Erythroblast (primary cell): Measurements from ENCODE around the gene ANKRD13C.
A peak's percentile ranks its signal among the peaks of the same experiment; 100 is the strongest.
"Not testable (repeated sequence)": the region's sequence is repeated elsewhere in the genome, so short reads cannot be mapped to it uniquely, and the experiment has no call there.

Source experiments
- DNase-seq, 2 experiments: peaks; one replicate each; lab custom pipeline; 2025; lab: John Stamatoyannopoulos, UW
- GATA1 ChIP-seq: IDR thresholded peaks from 2 replicates; pipeline ENCODE4 v1.6.1; 2011; ENCODE audit warnings: low read depth, mild to moderate bottlenecking, control low read depth, low read length, moderate library complexity
- POLR2A ChIP-seq: IDR thresholded peaks from 2 replicates; pipeline ENCODE4 v1.6.1; 2011; ENCODE audit warnings: mild to moderate bottlenecking, low read length

ANKRD13C gene

GRCh38 chr1:70372426-70372825 is 17.9 kb upstream of the ANKRD13C start:
- no peak for DNase-seq
- no peak for TF ChIP-seq GATA1
- TF ChIP-seq POLR2A = no peak

- DNase-seq = not testable (repeated sequence)
These were observed 17.1 kb upstream of the ANKRD13C start for GRCh38 chr1:70371586-70371985.

- not testable (repeated sequence) for DNase-seq
These were observed 12.9 kb upstream of the ANKRD13C start for GRCh38 chr1:70367397-70367796.

- DNase-seq = not testable (repeated sequence)
These were observed 12.5 kb upstream of the ANKRD13C start for GRCh38 chr1:70366997-70367396.

- not testable (repeated sequence) for DNase-seq
These were observed 12.0 kb upstream of the ANKRD13C start for GRCh38 chr1:70366425-70366952.

- TF ChIP-seq POLR2A = no peak
- DNase-seq = no peak
These were observed 9.9 kb upstream of the ANKRD13C start for GRCh38 chr1:70364439-70364838.

GRCh38 chr1:70361727-70362398 is 7.3 kb upstream of the ANKRD13C start:
- no peak for DNase-seq
- TF ChIP-seq GATA1 (no peak), POLR2A (no peak)

- DNase-seq = no peak
- TF ChIP-seq GATA1 (no peak), POLR2A (no peak)
These were observed 5.8 kb upstream of the ANKRD13C start for GRCh38 chr1:70360321-70360720.

GRCh38 chr1:70358921-70359564 is 4.5 kb upstream of the ANKRD13C start:
- no peak for DNase-seq
- TF ChIP-seq GATA1 (no peak), POLR2A (no peak)

- DNase-seq = no peak
- TF ChIP-seq GATA1 (no peak), POLR2A (no peak)
These were observed 1.4 kb upstream of the ANKRD13C start for GRCh38 chr1:70355920-70356319.

- TF ChIP-seq POLR2A = no peak
- TF ChIP-seq GATA1 = no peak
- no peak for DNase-seq
These were observed 537 bp upstream of the ANKRD13C start for GRCh38 chr1:70355111-70355407.

- peak in 1 of 2 experiments; percentile 50 for DNase-seq
These were observed 756 bp downstream of the ANKRD13C start for GRCh38 chr1:70353601-70354331.

GRCh38 chr1:70353044-70353443 is 1.5 kb downstream of the ANKRD13C start:
- no peak for TF ChIP-seq POLR2A
- TF ChIP-seq GATA1 = no peak
- DNase-seq = no peak

More at GRCh38 chr1:70353601-70354331, 756 bp downstream of the ANKRD13C start:
- no peak for TF ChIP-seq POLR2A
- no peak for TF ChIP-seq GATA1

GRCh38 chr1:70349799-70350198 is 4.7 kb downstream of the ANKRD13C start:
- DNase-seq = not testable (repeated sequence)

GRCh38 chr1:70348399-70349165 is 5.9 kb downstream of the ANKRD13C start:
- no peak for TF ChIP-seq POLR2A
- TF ChIP-seq GATA1 = no peak
- no peak for DNase-seq

GRCh38 chr1:70339644-70340043 is 14.9 kb downstream of the ANKRD13C start:
- not testable (repeated sequence) for DNase-seq
